ENCODE measurements around the gene NR2E3. TPM values are rescaled to one million over a fixed set of nuclear protein-coding genes. Genes with fewer than 3 reads are reported as not detected.

NR2E3 gene
- total RNA-seq, 3 donors from 2014 or later (not counting 1 experiment from before 2014, with no cell fraction given): not detected

DNA sequence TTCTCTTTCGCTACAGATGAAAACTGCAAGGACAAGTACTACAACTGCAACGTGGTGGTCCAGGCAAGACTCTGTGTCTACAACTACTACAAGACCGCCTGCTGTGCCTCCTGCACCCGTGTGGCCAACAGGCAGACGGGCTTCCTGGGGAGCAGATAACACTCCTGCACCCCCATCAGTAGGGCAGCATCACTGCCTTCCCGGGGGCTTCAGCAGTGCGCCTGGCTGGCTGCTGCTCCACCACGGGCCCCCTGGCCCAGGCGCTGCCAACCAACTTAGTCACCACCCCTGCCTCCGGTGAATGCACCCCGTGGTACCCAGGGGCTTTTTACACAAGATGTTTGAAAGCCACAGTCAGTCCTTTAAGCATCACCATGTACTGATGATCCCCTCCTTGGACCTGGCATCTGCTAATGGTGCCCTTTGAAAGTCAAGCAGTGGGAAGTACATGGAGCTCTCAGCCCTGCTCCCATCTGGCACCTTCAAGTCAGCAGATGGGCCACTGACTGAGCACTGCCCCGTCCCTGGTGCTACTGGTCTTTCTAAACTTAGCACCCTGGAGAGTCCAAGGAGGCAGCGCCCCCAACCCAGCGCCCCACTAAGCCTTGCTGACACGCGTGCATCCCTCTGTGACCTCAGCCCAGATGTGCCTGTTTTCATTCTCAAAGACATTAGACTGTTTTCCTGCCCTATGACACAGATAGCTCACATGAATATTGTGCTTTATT, 33.0 kb upstream of the NR2E3 start:
- ATAC-seq (no peak), DNase-seq (no peak)
- 91% methylated on average over 16 of the region's 16 CpGs for WGBS (ENCODE audit: insufficient coverage)
- TF ChIP-seq, protein P1, sequence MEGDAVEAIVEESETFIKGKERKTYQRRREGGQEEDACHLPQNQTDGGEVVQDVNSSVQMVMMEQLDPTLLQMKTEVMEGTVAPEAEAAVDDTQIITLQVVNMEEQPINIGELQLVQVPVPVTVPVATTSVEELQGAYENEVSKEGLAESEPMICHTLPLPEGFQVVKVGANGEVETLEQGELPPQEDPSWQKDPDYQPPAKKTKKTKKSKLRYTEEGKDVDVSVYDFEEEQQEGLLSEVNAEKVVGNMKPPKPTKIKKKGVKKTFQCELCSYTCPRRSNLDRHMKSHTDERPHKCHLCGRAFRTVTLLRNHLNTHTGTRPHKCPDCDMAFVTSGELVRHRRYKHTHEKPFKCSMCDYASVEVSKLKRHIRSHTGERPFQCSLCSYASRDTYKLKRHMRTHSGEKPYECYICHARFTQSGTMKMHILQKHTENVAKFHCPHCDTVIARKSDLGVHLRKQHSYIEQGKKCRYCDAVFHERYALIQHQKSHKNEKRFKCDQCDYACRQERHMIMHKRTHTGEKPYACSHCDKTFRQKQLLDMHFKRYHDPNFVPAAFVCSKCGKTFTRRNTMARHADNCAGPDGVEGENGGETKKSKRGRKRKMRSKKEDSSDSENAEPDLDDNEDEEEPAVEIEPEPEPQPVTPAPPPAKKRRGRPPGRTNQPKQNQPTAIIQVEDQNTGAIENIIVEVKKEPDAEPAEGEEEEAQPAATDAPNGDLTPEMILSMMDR (IDR thresholded peaks at IDR 0.05): no peak
- Mint-ChIP-seq H3K27me3 (ENCODE audit: low read depth in 2 of 2) (peaks cover 3 to 17% of the 10 kb centered on the region in 2 donors), H3K9me3 (no peaks in the 10 kb centered on the region), H3K4me1 (peaks cover 0 to 7% of the 10 kb centered on the region in 2 donors), H3K27ac (no peak overlapping the region), H3K36me3 (no peaks in the 10 kb centered on the region), H3K4me3 (no peak overlapping the region)
- no peak overlapping the region for H3K4me3 ChIP-seq (ENCODE audit: low read length)
- no peaks in the 10 kb centered on the region for H3K4me1 ChIP-seq (ENCODE audit: control insufficient read depth, insufficient read depth, low read length)
- intact Hi-C loops (cut with micrococcal nuclease): no loop called here
- no peaks in the 10 kb centered on the region for H3K36me3 ChIP-seq (ENCODE audit: control insufficient read depth, insufficient read depth, low read length)
- H3K27me3 ChIP-seq (ENCODE audit: control insufficient read depth, insufficient read depth, low read length): no peaks in the 10 kb centered on the region
- H3K9me3 ChIP-seq (ENCODE audit: control insufficient read depth, insufficient read depth, low read length): no peaks in the 10 kb centered on the region
- no peak overlapping the region for H3K27ac ChIP-seq (ENCODE audit: low read length)

DNA sequence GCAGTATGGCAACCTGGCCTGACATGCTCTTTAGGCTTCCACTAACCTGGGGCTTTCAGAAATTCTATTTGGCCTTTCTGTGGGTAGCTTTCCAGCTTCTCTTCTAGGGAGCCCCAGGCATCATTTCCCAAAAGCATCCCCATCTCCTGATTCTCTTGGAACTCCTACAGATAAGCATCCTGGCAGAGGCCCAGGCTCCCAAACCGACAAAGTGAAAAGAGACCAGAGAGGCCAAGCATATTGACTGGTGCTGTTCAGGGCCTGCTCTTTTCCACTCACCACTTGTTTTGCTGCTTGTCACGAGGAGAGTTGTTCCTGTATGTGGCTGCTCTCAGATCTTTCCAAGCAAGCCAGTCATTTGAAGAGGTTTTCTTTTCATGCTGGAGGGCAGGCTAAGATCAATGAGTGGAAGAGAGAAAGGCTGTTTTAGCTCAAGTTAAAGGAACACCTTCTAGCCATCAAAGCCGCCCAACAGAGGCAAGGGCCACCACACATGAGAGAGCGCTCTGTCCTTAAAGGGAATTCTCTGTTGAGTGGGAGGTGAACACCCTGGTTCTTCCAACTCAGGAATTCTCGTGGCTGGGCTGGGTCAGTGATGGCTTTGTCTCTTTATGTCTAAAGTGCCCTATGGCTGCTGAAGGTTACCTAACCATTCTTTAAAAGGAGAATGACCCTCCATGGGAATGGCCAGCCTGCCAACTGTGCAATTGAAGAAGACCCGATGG, 31.1 kb upstream of the NR2E3 start:
- DNase-seq (no peak), ATAC-seq (no peak)
- peaks cover 0 to 7% of the 10 kb centered on the region in 2 donors for H3K4me1 Mint-ChIP-seq
- Histone ChIP-seq H3K36me3 (ENCODE audit: control insufficient read depth, insufficient read depth, low read length) (no peaks in the 10 kb centered on the region), H3K4me1 (ENCODE audit: control insufficient read depth, insufficient read depth, low read length) (no peaks in the 10 kb centered on the region), H3K4me3 (ENCODE audit: low read length) (no peak overlapping the region), H3K27ac (ENCODE audit: low read length) (no peak overlapping the region), H3K9me3 (ENCODE audit: control insufficient read depth, insufficient read depth, low read length) (no peaks in the 10 kb centered on the region), H3K27me3 (ENCODE audit: control insufficient read depth, insufficient read depth, low read length) (no peaks in the 10 kb centered on the region)
- TF ChIP-seq, protein P1 (IDR thresholded peaks at IDR 0.05): no peak
- no peaks in the 10 kb centered on the region for H3K9me3 Mint-ChIP-seq
- H3K36me3 Mint-ChIP-seq: no peaks in the 10 kb centered on the region
- peaks cover 3 to 17% of the 10 kb centered on the region in 2 donors for H3K27me3 Mint-ChIP-seq (ENCODE audit: low read depth in 2 of 2)
- H3K27ac Mint-ChIP-seq: no peak overlapping the region
- intact Hi-C loops (cut with micrococcal nuclease): no loop called here
- H3K4me3 Mint-ChIP-seq: no peak overlapping the region
- 89% methylated on average over 6 of the region's 6 CpGs for WGBS (ENCODE audit: insufficient coverage)

DNA sequence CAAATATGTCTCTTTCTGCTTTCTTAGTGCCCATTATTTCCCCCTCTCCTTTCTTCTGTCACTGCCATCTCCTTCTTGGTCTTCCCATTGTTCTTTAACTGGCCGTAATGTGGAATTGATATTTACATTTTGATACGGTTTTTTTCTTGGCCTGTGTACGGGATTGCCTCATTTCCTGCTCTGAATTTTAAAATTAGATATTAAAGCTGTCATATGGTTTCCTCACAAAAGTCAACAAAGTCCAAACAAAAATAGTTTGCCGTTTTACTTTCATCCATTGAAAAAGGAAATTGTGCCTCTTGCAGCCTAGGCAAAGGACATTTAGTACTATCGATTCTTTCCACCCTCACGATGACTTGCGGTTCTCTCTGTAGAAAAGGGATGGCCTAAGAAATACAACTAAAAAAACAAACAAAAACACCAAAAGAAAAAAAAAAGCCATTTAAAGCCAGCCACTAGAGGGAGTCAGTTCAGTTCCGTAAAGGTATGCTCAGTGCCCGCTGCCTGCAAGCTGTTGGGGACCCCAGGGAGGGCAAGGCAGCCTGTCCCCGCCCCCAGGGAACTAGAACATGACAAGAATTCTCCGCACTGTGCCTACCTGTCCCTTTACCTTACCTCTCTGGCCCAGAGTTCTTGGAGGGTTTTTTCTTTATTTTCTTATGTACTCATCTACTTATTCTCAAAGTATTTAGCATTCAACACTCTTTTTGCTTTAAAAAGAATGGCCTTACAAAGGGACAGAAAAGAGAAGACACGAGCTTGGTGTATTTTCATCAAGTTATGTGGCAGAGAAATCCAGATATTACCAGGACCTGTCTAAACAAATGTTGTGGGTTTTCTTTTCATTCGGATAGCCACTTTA, 30.0 kb upstream of the NR2E3 start:
- H3K36me3 Mint-ChIP-seq: no peaks in the 10 kb centered on the region

More for the DNA sequence above, 30.0 kb upstream of the NR2E3 start:
- H3K27ac Mint-ChIP-seq: no peak overlapping the region
- no peak overlapping the region for H3K4me3 Mint-ChIP-seq
- intact Hi-C loops (cut with micrococcal nuclease): loop anchor here (1.0 kb wide), 1 partner anchor 376 kb away; no protein-coding TSS in a partner anchor
- peaks cover 3 to 17% of the 10 kb centered on the region in 2 donors for H3K27me3 Mint-ChIP-seq (ENCODE audit: low read depth in 2 of 2)
- H3K27ac ChIP-seq (ENCODE audit: low read length): no peak overlapping the region
- H3K4me3 ChIP-seq (ENCODE audit: low read length): no peak overlapping the region
- peak in 1 of 2 donors; percentile 66 for DNase-seq
- WGBS (ENCODE audit: insufficient coverage): 8% methylated on average over 11 of the region's 13 CpGs
- no peaks in the 10 kb centered on the region for H3K9me3 ChIP-seq (ENCODE audit: control insufficient read depth, insufficient read depth, low read length)
- peak in 1 of 3 donors; percentile 54 for ATAC-seq
- peaks cover 0 to 7% of the 10 kb centered on the region in 2 donors for H3K4me1 Mint-ChIP-seq
- H3K4me1 ChIP-seq (ENCODE audit: control insufficient read depth, insufficient read depth, low read length): no peaks in the 10 kb centered on the region
- no peaks in the 10 kb centered on the region for H3K27me3 ChIP-seq (ENCODE audit: control insufficient read depth, insufficient read depth, low read length)
- no peaks in the 10 kb centered on the region for H3K36me3 ChIP-seq (ENCODE audit: control insufficient read depth, insufficient read depth, low read length)
- no peaks in the 10 kb centered on the region for H3K9me3 Mint-ChIP-seq
- TF ChIP-seq, protein P1 (IDR thresholded peaks at IDR 0.05): peak; percentile 67

Measured in natural killer cell (primary cell).